ENCODE data around the gene AHDC1.

AHDC1 gene

GRCh38 chr1:27614043-27614624 lies 10.2 kb upstream of the AHDC1 start:
- DNase-seq: no peak

- no peak for DNase-seq
These were observed 8.8 kb upstream of the AHDC1 start for GRCh38 chr1:27612718-27613117.

GRCh38 chr1:27611450-27611849 lies 7.5 kb upstream of the AHDC1 start:
- DNase-seq: no peak

- no peak for DNase-seq
These were observed 5.8 kb upstream of the AHDC1 start for GRCh38 chr1:27609618-27610240.

GRCh38 chr1:27609210-27609555 lies 5.2 kb upstream of the AHDC1 start:
- no peak for DNase-seq

GRCh38 chr1:27607239-27607804 lies 3.4 kb upstream of the AHDC1 start:
- DNase-seq: no peak

- no peak for DNase-seq
These were observed 2.8 kb upstream of the AHDC1 start for GRCh38 chr1:27606708-27607238.

- peak; percentile 68 for DNase-seq
These were observed 2.1 kb upstream of the AHDC1 start for GRCh38 chr1:27605796-27606707.

GRCh38 chr1:27605300-27605766 lies 1.4 kb upstream of the AHDC1 start:
- no peak for DNase-seq

- DNase-seq: no peak
These were observed 795 bp upstream of the AHDC1 start for GRCh38 chr1:27604579-27605299.

- peak; percentile 50 for DNase-seq
These were observed 649 bp downstream of the AHDC1 start for GRCh38 chr1:27603309-27603680.

GRCh38 chr1:27602462-27603308 lies 1.3 kb downstream of the AHDC1 start:
- no peak for DNase-seq

- no peak for DNase-seq
These were observed 2.0 kb downstream of the AHDC1 start for GRCh38 chr1:27601771-27602461.

GRCh38 chr1:27601321-27601770 lies 2.6 kb downstream of the AHDC1 start:
- DNase-seq: no peak

GRCh38 chr1:27600498-27601175 lies 3.3 kb downstream of the AHDC1 start:
- DNase-seq: no peak

GRCh38 chr1:27599605-27600497 lies 4.1 kb downstream of the AHDC1 start:
- no peak for DNase-seq

- DNase-seq: peak; percentile 63
These were observed 4.9 kb downstream of the AHDC1 start for GRCh38 chr1:27598902-27599528.

GRCh38 chr1:27598295-27598687 lies 5.7 kb downstream of the AHDC1 start:
- DNase-seq: no peak

All from activated CD4-positive, alpha-beta T cell treated with anti-CD3 and anti-CD28 coated beads for 48 hours (primary cell).